Panc1 (cell line): ENCODE measurements around the gene TRMT5. TPM values are rescaled to one million over a fixed set of nuclear protein-coding genes. Genes with fewer than 3 reads are reported as not detected.

Experiments used
- ATAC-seq: fragments of 200-7000 bp; cut with Tn5 transposase; 2 replicates; pipeline ENCODE4 v1.9.1; 2020; ENCODE audit warnings: mild to moderate bottlenecking, moderate library complexity
- BruUV-seq: library from RNA; stranded (reverse); fragments of 400-500 nt; replicated peaks from 2 replicates; lab custom pipeline; 2021; lab: Mats Ljungman, UMichigan
- CTCF ChIA-PET: fragments of 300-600 bp; sonication (Branson Sonifier 250); formaldehyde crosslinking; loops from one replicate; lab custom pipeline; 2022; ENCODE audit warnings: antibody characterized with exemption; lab: Charles Lee
- POLR2A ChIA-PET: fragments of 300-600 bp; sonication (Branson Sonifier 250); formaldehyde crosslinking; loops from one replicate; lab custom pipeline; 2022; ENCODE audit warnings: antibody characterized with exemption; lab: Charles Lee
- DNase-seq: peaks from one replicate; pipeline ENCODE4 v3.0.0-alpha.2; 2010; ENCODE audit warnings: low read depth, low spot score
- H3K27ac ChIP-seq: 2 replicates; pipeline ENCODE4 v1.5.1; 2011; ENCODE audit warnings: mild to moderate bottlenecking, low read length, inconsistent platforms
- H3K27me3 ChIP-seq: fragments of 200-500 bp; sonication (Bioruptor generic); 2 replicates; pipeline ENCODE4 v1.6.0; 2014; ENCODE audit warnings: low read length, inconsistent platforms; ENCODE audit not compliant: control insufficient read depth, insufficient read depth
- H3K36me3 ChIP-seq: fragments of 200-500 bp; sonication (Bioruptor generic); 2 replicates; pipeline ENCODE4 v1.5.1; 2014; ENCODE audit warnings: inconsistent platforms, mild to moderate bottlenecking, low read length, moderate library complexity; ENCODE audit not compliant: control insufficient read depth, insufficient read depth
- H3K4me1 ChIP-seq: 2 replicates; pipeline ENCODE4 v1.5.1; 2011; ENCODE audit warnings: inconsistent platforms, mild to moderate bottlenecking, low read length, moderate library complexity; ENCODE audit not compliant: control insufficient read depth, insufficient read depth
- H3K4me3 ChIP-seq, 2 experiments: 2 replicates each; pipeline ENCODE4 v1.5.1; 2011 to 2012; ENCODE audit warnings: low read depth in 2 of 2, low read length in 2 of 2, mild to moderate bottlenecking in 2 of 2, inconsistent platforms in 1 of 2, moderate library complexity in 1 of 2
- H3K9me3 ChIP-seq: fragments of 200-500 bp; sonication (Bioruptor generic); 2 replicates; pipeline ENCODE4 v1.5.1; 2014; ENCODE audit warnings: low read depth, mild to moderate bottlenecking, inconsistent platforms, low read length, moderate library complexity; ENCODE audit not compliant: control insufficient read depth, insufficient read depth
- CTCF ChIP-seq: fragments of 450-650 bp; IDR thresholded peaks from 2 replicates; pipeline ENCODE4 v1.5.1; 2017; ENCODE audit warnings: mild to moderate bottlenecking
- POLR2AphosphoS5 ChIP-seq: IDR thresholded peaks from 2 replicates; pipeline ENCODE4 v1.6.1; 2012; ENCODE audit warnings: mild to moderate bottlenecking, low read depth, low read length, moderate library complexity
- REST ChIP-seq, 2 experiments: IDR thresholded peaks; 2 replicates each; pipeline ENCODE4 v1.6.1; 2011 to 2012; ENCODE audit warnings: low read depth in 2 of 2, control low read depth in 1 of 2, low read length in 1 of 2, mild to moderate bottlenecking in 1 of 2, moderate library complexity in 1 of 2; ENCODE audit not compliant: insufficient read depth in 1 of 2
- SIN3A ChIP-seq: IDR thresholded peaks from 2 replicates; pipeline ENCODE4 v1.6.1; 2012; ENCODE audit warnings: low read depth, mild to moderate bottlenecking, low read length, moderate library complexity, borderline replicate concordance; ENCODE audit not compliant: insufficient read depth
- TCF7L2 ChIP-seq: IDR thresholded peaks from 2 replicates; pipeline ENCODE4 v1.6.1; 2011; ENCODE audit warnings: mild to moderate bottlenecking, low read depth, low read length, inconsistent platforms
- in situ Hi-C: cut with HindIII; loops from 2 replicates; pipeline ENCODE4 v1.10.0; 2016; ENCODE audit warnings: low sequenced_read_pairs, low pct_unique_long_range_greater_than_20kb
- intact Hi-C: fragments of 100-400 bp; cut with micrococcal nuclease; formaldehyde crosslinking; loops from one replicate; pipeline ENCODE4 v1.10.0; 2022; ENCODE audit not compliant: unreplicated experiment
- total RNA-seq: library from RNA; stranded (reverse); gene quantifications from one replicate; pipeline ENCODE4 v1.2.1, GENCODE V29; 2021; ENCODE audit not compliant: unreplicated experiment

Gene TRMT5
- total RNA-seq, 1 experiment from 2014 or later, result 14.9 TPM

- ATAC-seq (no peak), DNase-seq (no peak)
- Histone ChIP-seq H3K27ac (no peak overlapping the region), H3K27me3 (no peaks in the 10 kb centered on the region), H3K4me3 (no peak overlapping the region), H3K9me3 (no peaks in the 10 kb centered on the region), H3K4me1 (no peaks in the 10 kb centered on the region), H3K36me3 (no peaks in the 10 kb centered on the region)
- in situ Hi-C loops (no loop called here), intact Hi-C loops (no loop called here)
- ChIA-PET CTCF (no interaction called here), POLR2A (no interaction called here)
- TF ChIP-seq CTCF (no peak), TCF7L2 (no peak), POLR2AphosphoS5 (no peak), SIN3A (no peak), REST (IDR thresholded peaks at IDR 0.05; ENCODE audit: insufficient read depth in 1 of 2, low read depth in 2 of 2, low read length in 1 of 2) (no peak)
- no TSS peak for BruUV-seq
Observed at GRCh38 chr14:61003571-61003970, 22.7 kb upstream of the TRMT5 start.

GRCh38 chr14:60999536-60999935, 18.7 kb upstream of the TRMT5 start:
- H3K27me3 ChIP-seq, result no peaks in the 10 kb centered on the region
- no peaks in the 10 kb centered on the region for H3K4me1 ChIP-seq
- no peak for TF ChIP-seq POLR2AphosphoS5
- no peak for TF ChIP-seq REST (IDR thresholded peaks at IDR 0.05; ENCODE audit: insufficient read depth in 1 of 2, low read depth in 2 of 2, low read length in 1 of 2)
- no peak for TF ChIP-seq CTCF
- no peak for TF ChIP-seq TCF7L2
- no peak for TF ChIP-seq SIN3A
- BruUV-seq, result no TSS peak
- DNase-seq (no peak), ATAC-seq (no peak)
- no peak overlapping the region for H3K27ac ChIP-seq
- no peak overlapping the region for H3K4me3 ChIP-seq
- ChIA-PET CTCF (no interaction called here), POLR2A (no interaction called here)
- H3K36me3 ChIP-seq, result no peaks in the 10 kb centered on the region
- H3K9me3 ChIP-seq, result no peaks in the 10 kb centered on the region
- intact Hi-C loops (no loop called here), in situ Hi-C loops (no loop called here)
